ENCODE measurements around the gene RAB36. TPM values are rescaled to one million over a fixed set of nuclear protein-coding genes. Genes with fewer than 3 reads are reported as not detected.

Gene RAB36
- total RNA-seq, 1 donor from 2014 or later = 2.2 TPM

DNA sequence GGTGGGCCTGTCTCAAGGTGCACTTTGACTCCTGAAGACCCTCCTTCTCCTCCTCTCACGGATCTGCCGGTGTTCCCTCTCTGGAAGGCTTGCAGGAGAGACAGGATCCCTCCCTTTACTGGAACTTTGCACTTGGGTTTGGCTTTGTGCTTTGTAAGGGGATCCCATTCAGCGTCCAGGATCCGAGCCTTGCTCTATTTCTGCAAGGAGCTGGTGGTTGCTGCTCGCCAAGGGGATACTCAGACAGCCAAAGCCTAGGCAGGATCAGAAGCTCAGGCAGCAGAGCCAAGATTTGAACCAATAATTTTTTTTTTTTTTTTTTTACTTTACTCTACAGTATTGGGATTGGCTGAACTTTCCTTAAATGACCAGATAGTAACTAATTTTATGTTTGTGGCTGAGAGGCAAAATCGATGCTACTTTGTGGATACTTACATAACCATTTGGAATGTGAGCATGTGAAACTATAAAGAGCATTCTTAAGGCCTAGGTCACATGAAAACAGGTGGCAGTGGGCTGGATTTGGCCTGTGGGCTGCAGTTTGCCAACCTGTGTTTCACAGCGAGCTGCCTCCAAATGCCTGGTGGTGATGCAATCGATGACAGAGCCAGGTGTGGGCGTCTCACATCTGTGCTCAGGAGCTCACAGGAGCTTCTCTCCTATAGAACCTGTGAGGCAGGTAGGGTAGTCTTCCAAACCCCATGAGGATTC, 60.2 kb downstream of the RAB36 start:
- peaks cover 10% of the 10 kb centered on the region for H3K36me3 Mint-ChIP-seq (ENCODE audit: low read depth, unreplicated experiment)
- H3K27ac Mint-ChIP-seq (ENCODE audit: unreplicated experiment) = no peak overlapping the region
- H3K27me3 Mint-ChIP-seq (ENCODE audit: unreplicated experiment) = no peaks in the 10 kb centered on the region
- peaks cover 19% of the 10 kb centered on the region for H3K4me1 Mint-ChIP-seq (ENCODE audit: unreplicated experiment)
- H3K9me3 Mint-ChIP-seq (ENCODE audit: unreplicated experiment) = no peaks in the 10 kb centered on the region
- no peak for DNase-seq (ENCODE audit: low spot score)
- H3K4me3 Mint-ChIP-seq (ENCODE audit: unreplicated experiment) = no peak overlapping the region
- TF ChIP-seq, protein P1, sequence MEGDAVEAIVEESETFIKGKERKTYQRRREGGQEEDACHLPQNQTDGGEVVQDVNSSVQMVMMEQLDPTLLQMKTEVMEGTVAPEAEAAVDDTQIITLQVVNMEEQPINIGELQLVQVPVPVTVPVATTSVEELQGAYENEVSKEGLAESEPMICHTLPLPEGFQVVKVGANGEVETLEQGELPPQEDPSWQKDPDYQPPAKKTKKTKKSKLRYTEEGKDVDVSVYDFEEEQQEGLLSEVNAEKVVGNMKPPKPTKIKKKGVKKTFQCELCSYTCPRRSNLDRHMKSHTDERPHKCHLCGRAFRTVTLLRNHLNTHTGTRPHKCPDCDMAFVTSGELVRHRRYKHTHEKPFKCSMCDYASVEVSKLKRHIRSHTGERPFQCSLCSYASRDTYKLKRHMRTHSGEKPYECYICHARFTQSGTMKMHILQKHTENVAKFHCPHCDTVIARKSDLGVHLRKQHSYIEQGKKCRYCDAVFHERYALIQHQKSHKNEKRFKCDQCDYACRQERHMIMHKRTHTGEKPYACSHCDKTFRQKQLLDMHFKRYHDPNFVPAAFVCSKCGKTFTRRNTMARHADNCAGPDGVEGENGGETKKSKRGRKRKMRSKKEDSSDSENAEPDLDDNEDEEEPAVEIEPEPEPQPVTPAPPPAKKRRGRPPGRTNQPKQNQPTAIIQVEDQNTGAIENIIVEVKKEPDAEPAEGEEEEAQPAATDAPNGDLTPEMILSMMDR (IDR thresholded peaks at IDR 0.05; ENCODE audit: unreplicated experiment) = no peak

DNA sequence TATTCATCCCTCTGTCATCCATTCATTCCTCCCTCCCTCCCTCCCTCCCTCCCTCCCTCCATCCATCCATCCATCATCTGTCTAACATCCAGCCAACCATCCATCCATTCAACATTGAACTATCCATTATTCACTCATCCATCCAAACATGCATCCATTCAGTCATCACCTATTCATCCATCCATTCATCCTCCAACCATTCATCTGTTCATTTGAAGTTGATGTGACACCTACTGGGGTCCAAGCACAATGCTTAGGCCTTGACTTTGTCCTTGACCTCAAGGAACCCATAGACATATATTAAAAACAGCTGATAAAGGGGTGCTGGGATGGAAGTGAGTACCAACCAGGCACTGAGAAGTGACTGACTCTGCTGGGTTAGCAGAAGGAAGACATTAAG, 61.6 kb downstream of the RAB36 start:
- Mint-ChIP-seq H3K27me3 (ENCODE audit: unreplicated experiment) (no peaks in the 10 kb centered on the region), H3K9me3 (ENCODE audit: unreplicated experiment) (no peaks in the 10 kb centered on the region), H3K4me1 (ENCODE audit: unreplicated experiment) (peaks cover 18% of the 10 kb centered on the region), H3K4me3 (ENCODE audit: unreplicated experiment) (no peak overlapping the region), H3K36me3 (ENCODE audit: low read depth, unreplicated experiment) (peaks cover 11% of the 10 kb centered on the region), H3K27ac (ENCODE audit: unreplicated experiment) (no peak overlapping the region)
- no peak for DNase-seq (ENCODE audit: low spot score)
- TF ChIP-seq, protein P1 (IDR thresholded peaks at IDR 0.05; ENCODE audit: unreplicated experiment) = no peak

DNA sequence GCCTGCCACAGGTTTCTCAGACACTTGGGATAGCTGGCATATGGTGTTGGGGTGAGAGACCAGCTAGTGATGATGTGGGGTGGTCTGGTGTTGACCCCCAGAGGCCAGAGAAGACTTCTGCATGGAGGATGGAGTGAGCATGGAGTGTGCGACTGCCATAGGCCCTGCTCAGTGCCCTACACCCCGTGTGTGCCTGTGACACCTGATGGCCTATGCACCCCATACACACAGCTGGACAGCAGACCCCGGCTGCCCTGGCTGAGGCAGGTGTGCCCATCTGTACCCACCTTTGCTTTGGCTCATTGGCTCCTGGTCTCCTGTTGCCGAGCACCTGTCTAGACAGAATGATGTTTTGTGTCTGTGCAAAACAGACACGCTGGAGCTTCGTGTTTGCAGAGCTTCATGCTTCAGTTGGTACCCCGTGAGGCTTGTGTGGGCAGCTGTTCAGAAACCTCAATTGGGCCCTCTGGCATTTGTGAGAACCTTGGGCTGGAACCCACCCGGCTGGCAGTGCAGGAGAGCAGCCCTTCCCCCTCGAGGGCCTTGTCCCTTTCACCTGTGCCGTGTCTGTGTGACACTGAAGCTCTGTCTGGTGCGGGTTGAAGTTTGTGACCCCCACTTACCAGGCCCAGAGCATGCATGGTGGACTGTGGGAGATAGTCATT, 62.6 kb downstream of the RAB36 start:
- TF ChIP-seq, protein P1 (IDR thresholded peaks at IDR 0.05; ENCODE audit: unreplicated experiment) = no peak
- Mint-ChIP-seq H3K27ac (ENCODE audit: unreplicated experiment) (no peak overlapping the region), H3K4me1 (ENCODE audit: unreplicated experiment) (peaks cover 18% of the 10 kb centered on the region), H3K9me3 (ENCODE audit: unreplicated experiment) (no peaks in the 10 kb centered on the region), H3K36me3 (ENCODE audit: low read depth, unreplicated experiment) (peaks cover 13% of the 10 kb centered on the region), H3K4me3 (ENCODE audit: unreplicated experiment) (no peak overlapping the region), H3K27me3 (ENCODE audit: unreplicated experiment) (no peaks in the 10 kb centered on the region)
- DNase-seq (ENCODE audit: low spot score) = no peak

DNA sequence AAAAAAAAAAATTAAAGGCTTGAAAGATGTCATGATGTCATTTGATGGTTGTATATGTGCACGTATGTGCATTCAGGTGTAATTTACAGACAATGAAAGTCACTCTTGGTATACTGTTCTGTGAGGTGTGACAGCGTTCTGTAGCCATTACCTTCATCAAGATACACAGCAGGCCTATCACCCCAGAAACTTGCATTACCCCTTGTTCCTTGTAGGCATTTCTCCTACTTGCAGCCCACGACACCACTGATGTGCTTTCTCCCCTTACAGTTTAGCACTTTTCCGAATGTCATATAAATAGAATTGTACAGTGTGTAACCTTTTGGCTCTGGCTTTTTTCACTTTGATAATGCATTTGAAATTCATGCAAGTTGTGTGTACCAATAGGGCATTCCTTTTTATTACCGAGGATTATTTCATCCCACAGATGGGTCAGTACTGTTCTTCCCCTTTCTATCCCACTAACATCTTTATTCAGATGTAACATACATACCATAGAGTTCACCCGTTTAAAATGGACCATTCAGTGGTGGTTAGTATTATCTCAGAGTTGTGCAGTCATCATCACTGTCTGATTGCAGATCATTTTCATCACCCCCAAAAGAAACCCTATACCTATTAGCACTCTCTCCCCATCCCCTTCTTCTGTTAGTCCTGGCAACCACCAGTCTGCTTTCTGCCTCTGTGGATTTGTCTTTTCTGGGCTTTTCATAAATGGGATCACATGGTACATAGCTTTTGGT, 65.3 kb downstream of the RAB36 start:
- TF ChIP-seq, protein P1 (IDR thresholded peaks at IDR 0.05; ENCODE audit: unreplicated experiment) = no peak
- Mint-ChIP-seq H3K9me3 (ENCODE audit: unreplicated experiment) (no peaks in the 10 kb centered on the region), H3K27ac (ENCODE audit: unreplicated experiment) (no peak overlapping the region), H3K27me3 (ENCODE audit: unreplicated experiment) (peaks cover 2% of the 10 kb centered on the region), H3K36me3 (ENCODE audit: low read depth, unreplicated experiment) (peaks cover 17% of the 10 kb centered on the region), H3K4me1 (ENCODE audit: unreplicated experiment) (peaks cover 27% of the 10 kb centered on the region), H3K4me3 (ENCODE audit: unreplicated experiment) (no peak overlapping the region)
- DNase-seq (ENCODE audit: low spot score) = no peak

Data from endothelial cell (in vitro differentiated cells).